ENCODE results near the gene USP30.

USP30 gene

GRCh38 chr12:109097435-109098182, 45.2 kb downstream of the USP30 start, which contains the start of gene UNG:
UNG (plus strand) TSS chr12:109097597; CDS start chr12:109097680, 83 bp downstream.
- DNase-seq (ENCODE audit: low read depth in 2 of 2), result peak; percentile 92 to 94

- no peak for DNase-seq (ENCODE audit: low read depth in 2 of 2)
Measured at GRCh38 chr12:109098183-109098604, 45.8 kb downstream of the USP30 start.

- no peak for DNase-seq (ENCODE audit: low read depth in 2 of 2)
Measured at GRCh38 chr12:109098651-109099050, 46.3 kb downstream of the USP30 start.

- no peak for DNase-seq (ENCODE audit: low read depth in 2 of 2)
Measured at GRCh38 chr12:109099431-109100020, 47.1 kb downstream of the USP30 start.

- no peak for DNase-seq (ENCODE audit: low read depth in 2 of 2)
Measured at GRCh38 chr12:109100741-109101140, 48.4 kb downstream of the USP30 start.

- no peak for DNase-seq (ENCODE audit: low read depth in 2 of 2)
Measured at GRCh38 chr12:109102491-109102890, 50.1 kb downstream of the USP30 start.

GRCh38 chr12:109105176-109105575, 52.8 kb downstream of the USP30 start:
- DNase-seq (ENCODE audit: low read depth in 2 of 2), result no peak

- no peak for DNase-seq (ENCODE audit: low read depth in 2 of 2)
Measured at GRCh38 chr12:109109746-109110350, 57.5 kb downstream of the USP30 start.

- peak; percentile 10 to 17 for DNase-seq (ENCODE audit: low read depth in 2 of 2)
Measured at GRCh38 chr12:109110988-109111495, 58.7 kb downstream of the USP30 start.

- no peak for DNase-seq (ENCODE audit: low read depth in 2 of 2)
Measured at GRCh38 chr12:109112720-109113465, 60.5 kb downstream of the USP30 start.

GRCh38 chr12:109113661-109114321, 61.4 kb downstream of the USP30 start:
- DNase-seq (ENCODE audit: low read depth in 2 of 2), result no peak

- no peak for DNase-seq (ENCODE audit: low read depth in 2 of 2)
Measured at GRCh38 chr12:109114644-109115043, 62.3 kb downstream of the USP30 start.

- no peak for DNase-seq (ENCODE audit: low read depth in 2 of 2)
Measured at GRCh38 chr12:109115404-109115757, 63.0 kb downstream of the USP30 start.

- DNase-seq (ENCODE audit: low read depth in 2 of 2), result no peak
Measured at GRCh38 chr12:109115758-109116610, 63.6 kb downstream of the USP30 start, which contains the start of gene ACACB. ACACB (plus strand) TSS chr12:109116587; CDS start chr12:109139406, 22,819 bp downstream.

- DNase-seq (ENCODE audit: low read depth in 2 of 2), result no peak
Measured at GRCh38 chr12:109116611-109116949, 64.2 kb downstream of the USP30 start.

GRCh38 chr12:109120095-109120494, 67.7 kb downstream of the USP30 start:
- no peak for DNase-seq (ENCODE audit: low read depth in 2 of 2)

GRCh38 chr12:109120557-109120956, 68.2 kb downstream of the USP30 start:
- DNase-seq (ENCODE audit: low read depth in 2 of 2), result no peak

- no peak for DNase-seq (ENCODE audit: low read depth in 2 of 2)
Measured at GRCh38 chr12:109121346-109121880, 69.0 kb downstream of the USP30 start.

GRCh38 chr12:109124878-109125648, 72.7 kb downstream of the USP30 start:
- DNase-seq (ENCODE audit: low read depth in 2 of 2), result no peak

- DNase-seq (ENCODE audit: low read depth in 2 of 2), result no peak
Measured at GRCh38 chr12:109125791-109126190, 73.4 kb downstream of the USP30 start.
